Brain microvascular endothelial cell (primary cell): Measurements from ENCODE around the gene CEP131.

Experiments used
- DNase-seq: peaks from one replicate; pipeline ENCODE4 v3.0.0-alpha.2; 2020
- H3K27ac ChIP-seq: fragments of 250-450 bp; sonication (Bioruptor Pico); 2 replicates; pipeline ENCODE4 v1.5.1; 2020; ENCODE audit warnings: mild to moderate bottlenecking, moderate library complexity
- H3K27me3 ChIP-seq: fragments of 250-450 bp; sonication (Bioruptor Pico); replicated peaks from 2 replicates; pipeline ENCODE4 v1.5.1; 2020; ENCODE audit warnings: mild to moderate bottlenecking
- H3K36me3 ChIP-seq: fragments of 250-450 bp; sonication (Bioruptor Pico); replicated peaks from 2 replicates; pipeline ENCODE4 v1.5.1; 2020; ENCODE audit warnings: mild to moderate bottlenecking
- H3K4me3 ChIP-seq: 2 replicates; pipeline ENCODE4 v1.5.1; 2011; ENCODE audit warnings: low read depth, mild to moderate bottlenecking, control low read depth, low read length, moderate library complexity
- CTCF ChIP-seq: IDR thresholded peaks from 2 replicates; pipeline ENCODE4 v1.5.1; 2011; ENCODE audit warnings: low read depth, mild to moderate bottlenecking, moderate library complexity, low read length, control low read depth, inconsistent platforms; ENCODE audit errors: missing control alignments
- in situ Hi-C: cut with HindIII; loops from 2 replicates; pipeline ENCODE4 v1.10.0; 2017; ENCODE audit warnings: low sequenced_read_pairs, low pct_ligation_motif_present

The CEP131 gene

GRCh38 chr17:81264640-81265039 is 41.9 kb upstream of the CEP131 start:
- TF ChIP-seq CTCF = no peak
- Histone ChIP-seq H3K4me3 (no peak overlapping the region), H3K36me3 (peaks cover 59% of the 10 kb centered on the region)

GRCh38 chr17:81263371-81264181 is 40.8 kb upstream of the CEP131 start:
- no peak for DNase-seq
- Histone ChIP-seq H3K27ac (no peak overlapping the region), H3K36me3 (peaks cover 62% of the 10 kb centered on the region), H3K4me3 (no peak overlapping the region), H3K27me3 (no peaks in the 10 kb centered on the region)
- TF ChIP-seq CTCF = no peak
- in situ Hi-C loops = no loop called here

More at GRCh38 chr17:81264640-81265039, 41.9 kb upstream of the CEP131 start:
- no peak for DNase-seq
- no peak overlapping the region for H3K27ac ChIP-seq
- in situ Hi-C loops = no loop called here
- no peaks in the 10 kb centered on the region for H3K27me3 ChIP-seq

- in situ Hi-C loops = no loop called here
- TF ChIP-seq CTCF = no peak
- Histone ChIP-seq H3K4me3 (no peak overlapping the region), H3K27me3 (no peaks in the 10 kb centered on the region), H3K36me3 (peaks cover 59% of the 10 kb centered on the region), H3K27ac (no peak overlapping the region)
- no peak for DNase-seq
Measured at GRCh38 chr17:81261582-81262336, 39.0 kb upstream of the CEP131 start.

- Histone ChIP-seq H3K4me3 (no peak overlapping the region), H3K36me3 (peaks cover 61% of the 10 kb centered on the region), H3K27me3 (no peaks in the 10 kb centered on the region), H3K27ac (no peak overlapping the region)
- no peak for DNase-seq
- TF ChIP-seq CTCF = no peak
- in situ Hi-C loops = no loop called here
Measured at GRCh38 chr17:81261096-81261495, 38.3 kb upstream of the CEP131 start.

- Histone ChIP-seq H3K4me3 (no peak overlapping the region), H3K27me3 (no peaks in the 10 kb centered on the region), H3K27ac (no peak overlapping the region), H3K36me3 (peaks cover 57% of the 10 kb centered on the region)
- no peak for DNase-seq
- in situ Hi-C loops = no loop called here
- TF ChIP-seq CTCF = no peak
Measured at GRCh38 chr17:81260641-81261040, 37.9 kb upstream of the CEP131 start.
